HG02973 (cell line): ENCODE data around the gene ZFYVE28.

ENCODE experiments used
- ATAC-seq: cut with Tn5 transposase; IDR thresholded peaks from one replicate; pipeline ENCODE4 v1.9.1; 2021; ENCODE audit warnings: moderate library complexity; ENCODE audit not compliant: unreplicated experiment

Gene ZFYVE28

DNA sequence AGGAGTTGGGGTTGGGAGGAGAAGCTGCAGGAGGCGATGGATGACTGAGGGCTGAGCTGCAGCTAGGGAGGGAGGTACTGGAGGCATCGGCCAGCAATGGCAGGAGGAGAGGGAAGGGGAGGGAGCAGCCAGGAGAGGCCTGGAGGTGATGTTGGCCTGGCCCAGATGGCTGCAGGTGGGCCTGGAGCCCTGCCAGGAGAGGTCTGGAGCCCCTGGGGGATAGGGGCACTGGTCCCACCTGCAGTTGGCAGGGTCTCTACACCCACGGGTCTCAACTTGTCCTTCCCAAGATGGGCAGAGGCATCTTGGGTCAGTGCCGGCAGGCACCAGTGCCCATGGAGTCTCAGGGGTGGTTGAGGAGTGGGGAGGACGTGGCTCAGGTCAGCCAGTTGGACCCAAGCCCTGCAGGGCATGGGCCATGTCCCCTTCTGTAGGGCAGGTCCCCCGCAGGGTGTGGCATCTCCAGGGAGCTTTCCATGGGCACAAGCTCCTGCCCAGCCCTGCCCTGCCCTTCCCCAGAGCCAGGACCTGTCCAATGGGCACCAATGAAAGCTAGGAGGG is 153.9 kb downstream of the ZFYVE28 start:
- no peak for ATAC-seq

DNA sequence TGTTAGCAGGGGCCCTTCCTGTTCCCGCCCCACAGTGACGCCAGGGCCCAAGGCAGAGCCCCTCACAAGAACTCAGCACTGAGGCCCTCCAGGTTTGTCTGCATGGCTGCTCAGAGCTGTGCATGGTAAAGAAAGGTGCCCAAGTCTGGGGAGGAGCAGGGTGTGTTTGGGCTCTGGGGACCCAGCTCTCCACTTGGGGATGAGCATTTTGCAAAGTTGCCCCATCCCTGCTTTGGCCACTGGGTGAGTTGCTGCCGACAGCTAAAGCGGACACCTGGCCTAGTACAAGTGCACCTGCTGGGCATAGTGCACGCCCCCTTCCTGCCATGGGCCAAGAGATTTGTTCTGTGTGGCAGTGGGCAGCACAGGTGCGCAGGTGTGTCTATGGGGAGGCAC is 154.5 kb downstream of the ZFYVE28 start:
- ATAC-seq = no peak

DNA sequence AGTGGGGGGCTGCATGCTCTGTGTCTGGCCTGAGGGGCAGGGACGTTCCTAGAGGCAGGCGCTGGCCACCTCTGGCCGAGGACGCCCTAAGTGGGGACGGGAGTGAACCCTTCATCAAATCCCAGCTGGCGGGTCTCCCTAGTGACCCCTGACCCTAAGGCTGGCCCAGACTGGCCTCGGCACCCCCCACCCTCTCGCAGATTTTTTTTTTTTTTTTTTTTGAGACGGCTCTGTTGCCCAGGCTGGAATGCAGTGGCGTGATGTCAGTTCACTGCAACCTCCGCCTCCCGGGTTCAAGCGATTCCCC is 155.5 kb downstream of the ZFYVE28 start:
- ATAC-seq = no peak

GRCh38 chr4:2262145-2262943 is 156.1 kb downstream of the ZFYVE28 start:
- ATAC-seq = peak; percentile 87

- peak; percentile 4 for ATAC-seq
Observed at GRCh38 chr4:2261853-2262144, 156.6 kb downstream of the ZFYVE28 start, which contains the start of gene MXD4. TSS of gene MXD4 (minus strand) at chr4:2262109. CDS start at chr4:2261980, 129 bp downstream.

DNA sequence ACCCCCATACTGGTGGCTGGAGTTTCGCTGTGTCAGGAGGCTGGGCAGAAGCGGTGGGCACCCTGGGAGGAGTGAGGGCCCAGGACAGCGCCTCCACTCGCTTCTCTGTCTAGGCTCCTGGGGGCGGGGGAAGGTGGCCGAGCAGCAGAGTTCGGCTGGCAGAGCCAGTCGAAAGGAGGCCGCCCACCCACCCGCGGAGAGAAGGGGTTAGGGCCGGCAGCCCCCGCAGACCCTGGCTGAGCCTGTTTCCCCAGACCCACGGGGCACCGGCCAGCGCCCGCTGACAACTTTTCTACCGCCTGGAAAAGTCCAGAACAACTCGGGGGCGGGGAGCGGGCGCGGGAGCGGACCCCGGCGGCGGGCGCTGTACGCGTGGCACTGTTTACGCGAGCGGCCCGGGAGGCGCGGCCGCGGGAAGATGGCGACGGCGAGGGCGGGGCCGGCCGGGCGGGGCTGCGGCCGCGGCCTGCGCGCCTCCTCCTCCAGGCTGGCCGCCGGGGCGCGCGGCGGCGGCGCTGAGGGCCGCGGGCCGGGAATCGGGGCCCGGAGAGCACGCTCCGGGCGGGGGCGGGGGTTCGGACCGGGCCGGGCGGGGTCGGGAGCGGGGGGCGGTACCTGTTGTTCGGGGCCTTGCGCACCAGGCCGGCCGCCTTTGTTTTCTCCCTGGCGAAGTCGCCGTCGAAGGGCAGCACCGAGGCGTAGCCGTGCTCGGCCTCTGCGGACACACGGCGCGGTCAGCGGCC is 157.2 kb downstream of the ZFYVE28 start:
- ATAC-seq = no peak

DNA sequence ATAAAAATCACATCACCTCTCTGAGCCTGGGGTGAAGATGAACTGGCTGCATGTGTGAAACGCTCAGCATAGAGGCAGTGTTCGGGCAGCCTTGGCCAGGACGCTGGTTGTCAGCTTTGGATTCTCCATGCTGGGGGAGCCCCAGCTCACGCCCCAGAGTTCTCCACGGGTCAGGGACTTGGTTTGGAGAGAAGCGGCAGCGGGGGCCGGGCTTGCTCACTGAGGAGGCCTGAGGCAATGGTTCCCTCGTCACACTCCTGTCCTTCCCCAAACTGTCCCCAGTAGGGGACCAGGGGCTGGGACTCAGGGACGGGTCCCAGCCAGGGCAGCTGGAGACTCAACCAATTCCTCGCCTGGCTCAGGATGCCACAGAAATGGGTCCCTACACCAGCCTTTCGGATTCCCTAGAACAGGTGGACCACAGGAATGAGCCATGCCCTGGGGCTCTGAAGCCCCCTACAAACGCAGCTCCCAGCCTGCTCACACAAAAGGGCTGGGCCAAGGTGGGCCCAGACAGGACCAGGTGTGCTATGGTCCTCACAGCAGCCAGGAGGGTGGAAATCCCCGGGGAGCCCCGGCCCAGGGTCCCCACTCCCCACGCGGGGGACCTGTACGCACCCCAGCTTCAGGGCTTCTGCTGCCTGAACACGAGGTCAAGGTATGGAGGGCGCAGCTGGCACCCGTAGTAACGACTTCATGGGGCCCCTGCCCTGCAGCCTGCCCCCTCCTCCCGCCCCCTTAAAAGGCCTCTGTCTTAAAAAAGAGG is 157.9 kb downstream of the ZFYVE28 start:
- ATAC-seq = no peak

DNA sequence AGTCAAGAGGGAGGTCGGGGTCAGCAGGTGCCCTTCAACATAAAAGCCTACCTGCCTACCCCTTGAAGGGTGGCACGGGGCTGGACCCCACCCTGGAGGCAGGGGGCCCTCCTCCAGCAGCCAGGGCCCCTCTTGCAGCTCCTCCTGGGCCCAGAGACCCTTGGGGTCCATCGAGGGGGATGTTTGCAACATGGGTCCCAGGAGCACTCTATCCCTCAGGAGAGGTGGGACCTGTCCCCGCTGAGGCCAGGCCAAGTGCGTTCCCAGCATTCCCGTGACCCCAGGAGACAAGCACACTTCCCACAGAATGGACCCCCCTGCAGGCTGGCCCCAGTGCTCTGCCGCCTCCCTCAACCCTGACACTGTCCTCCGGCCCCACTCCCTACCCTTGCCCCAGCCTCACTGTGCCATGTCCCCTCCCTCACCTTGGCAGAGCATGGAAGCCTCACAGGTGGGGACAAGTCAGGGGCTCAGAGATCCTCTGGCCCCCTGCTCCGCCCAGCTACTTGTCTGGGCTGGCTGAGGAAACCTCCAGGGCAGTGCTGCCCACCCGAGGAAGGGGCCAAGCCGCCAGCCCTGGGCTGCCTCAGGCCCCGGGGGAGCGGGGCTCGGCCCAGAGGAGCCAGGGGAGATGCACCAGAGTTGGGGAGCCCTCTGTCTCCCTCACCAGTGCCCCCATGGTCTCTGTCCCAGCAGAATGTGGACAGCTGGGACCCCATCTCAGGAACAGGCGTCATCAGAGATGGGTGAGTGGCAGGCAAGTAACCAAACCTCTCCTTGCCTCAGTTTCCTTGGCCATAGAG is 158.7 kb downstream of the ZFYVE28 start:
- no peak for ATAC-seq

- no peak for ATAC-seq
Observed at GRCh38 chr4:2259036-2259540, 159.4 kb downstream of the ZFYVE28 start.

GRCh38 chr4:2258091-2259035 is 160.1 kb downstream of the ZFYVE28 start:
- no peak for ATAC-seq

DNA sequence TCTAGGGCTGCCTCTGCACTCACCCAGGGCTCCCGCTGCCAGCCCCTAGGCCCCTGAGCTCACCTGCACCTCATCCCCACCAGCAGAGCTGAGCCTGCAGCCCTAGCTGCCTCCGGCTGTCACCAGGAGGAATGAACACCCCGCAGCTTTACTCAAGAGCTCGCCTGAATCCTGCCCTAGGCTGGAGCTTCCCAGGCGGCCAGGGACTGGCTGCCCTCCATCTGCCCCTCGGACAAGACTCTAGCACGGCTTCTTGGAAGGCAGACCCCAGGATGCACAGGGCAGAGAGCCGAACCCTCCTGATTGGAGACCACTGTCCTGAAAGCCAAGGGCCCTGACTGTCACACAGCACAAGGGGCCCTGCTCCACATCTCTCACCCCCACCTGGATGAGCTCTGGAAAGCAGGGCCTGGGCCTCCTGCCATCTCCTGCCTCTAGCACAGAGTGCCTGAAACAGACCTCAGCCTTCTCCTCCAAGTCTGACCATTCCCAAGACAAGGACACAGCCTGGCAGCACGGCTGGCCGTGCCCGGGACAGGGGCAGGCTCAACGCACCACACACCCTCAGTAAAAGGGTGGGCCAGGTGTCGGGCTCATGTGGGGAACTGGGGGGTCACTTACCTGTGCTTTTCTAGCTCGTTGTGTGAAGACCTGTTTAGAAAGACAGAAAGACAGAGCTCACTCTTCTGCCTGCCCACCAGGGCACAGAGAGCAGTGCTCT is 160.9 kb downstream of the ZFYVE28 start:
- no peak for ATAC-seq

- ATAC-seq = no peak
Observed at GRCh38 chr4:2256781-2257191, 161.7 kb downstream of the ZFYVE28 start.

- ATAC-seq = no peak
Observed at GRCh38 chr4:2256156-2256731, 162.2 kb downstream of the ZFYVE28 start.

DNA sequence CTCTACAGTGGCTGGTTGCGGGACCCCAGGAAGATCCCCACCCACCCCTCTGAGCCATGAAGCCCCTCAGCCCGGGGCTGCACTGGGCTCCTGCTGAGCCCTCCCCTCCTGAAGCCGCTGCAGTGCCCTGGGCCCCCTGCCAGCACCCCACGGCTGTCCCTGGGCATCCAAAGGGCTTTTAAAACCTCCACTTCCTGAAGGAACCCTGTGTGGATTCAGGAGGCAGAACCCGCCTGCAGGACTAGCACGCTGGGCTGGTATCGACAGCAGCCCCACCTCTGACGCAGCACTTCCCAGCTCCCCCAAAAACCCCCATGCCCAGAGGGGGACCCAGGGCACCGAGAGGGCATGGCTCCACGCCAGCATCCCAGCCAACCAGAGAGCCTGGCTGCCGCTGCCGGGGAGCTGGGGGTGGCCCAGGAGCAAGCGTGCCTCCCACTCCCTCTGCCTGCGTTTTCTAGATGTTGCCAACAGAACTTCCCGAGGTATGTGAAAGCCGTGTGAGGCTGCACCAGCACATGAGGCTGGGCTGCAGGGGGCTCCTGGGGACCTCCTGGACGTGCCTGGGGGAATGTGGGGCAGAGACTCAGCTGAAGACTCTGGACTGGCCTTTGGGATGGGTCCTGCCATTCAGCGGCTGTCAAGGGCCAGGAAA is 162.8 kb downstream of the ZFYVE28 start:
- ATAC-seq = no peak

DNA sequence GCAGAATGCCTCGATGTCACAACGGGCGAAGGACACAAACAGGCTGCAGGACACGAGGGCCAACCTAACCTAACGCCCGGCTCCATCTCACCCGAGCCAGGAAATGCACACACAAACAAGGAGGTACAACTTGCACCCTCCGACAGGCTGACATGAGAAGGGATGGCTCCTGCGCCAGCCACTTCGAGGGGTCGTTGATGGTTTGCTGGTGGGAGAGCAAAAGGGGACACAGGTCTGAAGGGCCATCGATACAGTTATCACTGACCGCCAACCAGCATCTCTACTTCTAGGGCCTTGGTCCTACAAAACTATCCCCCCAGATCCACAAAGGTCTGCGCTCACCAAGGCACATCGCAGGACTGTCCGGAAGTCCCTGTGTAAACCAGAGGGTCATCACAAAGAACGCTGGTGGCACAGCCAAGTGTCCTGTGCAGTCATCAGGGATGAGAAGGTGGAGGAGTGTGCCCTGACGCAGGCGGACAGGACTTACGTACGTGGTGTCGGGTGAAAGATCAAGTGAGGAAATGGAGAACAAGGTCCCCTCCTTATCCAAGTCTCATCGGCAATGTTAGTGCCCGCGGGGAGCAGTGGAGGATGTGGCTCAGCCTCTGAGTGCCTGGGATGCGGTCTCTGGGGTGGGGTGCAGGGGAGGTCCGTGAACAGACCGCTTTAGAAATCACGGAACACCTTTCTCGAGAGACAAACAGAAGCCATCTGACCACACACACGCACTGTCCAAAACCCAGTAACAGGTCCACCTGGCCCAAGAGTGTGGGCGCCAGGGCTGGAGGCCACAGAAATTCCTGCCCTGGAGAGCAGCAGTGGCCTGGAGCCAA is 163.6 kb downstream of the ZFYVE28 start:
- no peak for ATAC-seq

GRCh38 chr4:2253160-2254084 is 165.0 kb downstream of the ZFYVE28 start:
- ATAC-seq = no peak
